HCT116 (cell line): ENCODE measurements around the gene ALG3.

ENCODE experiments used
- EZH2 ChIP-seq: fragments of 200-600 bp; sonication (generic); IDR thresholded peaks from 2 replicates; pipeline ENCODE4 v1.6.1; 2017; ENCODE audit warnings: antibody characterized with exemption, mixed run types
- JUND ChIP-seq: IDR thresholded peaks from 2 replicates; pipeline ENCODE4 v1.6.1; 2012
- POLR2A ChIP-seq: IDR thresholded peaks from 2 replicates; pipeline ENCODE4 v1.7.0; 2011; ENCODE audit warnings: borderline replicate concordance; ENCODE audit not compliant: insufficient read depth, insufficient read length; ENCODE audit errors: extremely low read depth
- POLR2AphosphoS5 ChIP-seq: IDR thresholded peaks from 2 replicates; pipeline ENCODE4 v1.6.1; 2011; ENCODE audit warnings: mild to moderate bottlenecking, low read depth, low read length, moderate library complexity
- RAD21 ChIP-seq: IDR thresholded peaks from 2 replicates; pipeline ENCODE4 v1.6.1; 2012; ENCODE audit warnings: low read depth, mild to moderate bottlenecking
- TCF7L2 ChIP-seq: IDR thresholded peaks from 2 replicates; pipeline ENCODE4 v1.7.0; 2011; ENCODE audit warnings: borderline replicate concordance, inconsistent platforms; ENCODE audit not compliant: insufficient read depth, insufficient read length; ENCODE audit errors: extremely low read depth
- ZFX ChIP-seq: fragments of 450-650 bp; IDR thresholded peaks from 2 replicates; pipeline ENCODE4 v1.6.1; 2017
- TF ChIP-seq, protein P1 (sequence below), 3 experiments: fragments of 200-600 bp in 1 of 3; sonication (generic) in 1 of 3; IDR thresholded peaks in 2 of 3; conservative IDR thresholded peaks in 1 of 3; 2 replicates each; pipeline ENCODE4 v1.5.1; 2012 to 2017; ENCODE audit warnings: low read depth in 2 of 3, low read length in 2 of 3, antibody characterized with exemption in 1 of 3, borderline replicate concordance in 1 of 3, control low read depth in 1 of 3, mild to moderate bottlenecking in 1 of 3, mixed read lengths in 1 of 3, mixed run types in 1 of 3, moderate library complexity in 1 of 3; ENCODE audit not compliant: insufficient read depth in 1 of 3
- TF ChIP-seq, protein P2 (sequence below): IDR thresholded peaks from 2 replicates; pipeline ENCODE4 v1.6.1; 2012
- TF ChIP-seq, protein P3 (sequence below): IDR thresholded peaks from 2 replicates; pipeline ENCODE4 v1.6.1; 2012

DNA sequence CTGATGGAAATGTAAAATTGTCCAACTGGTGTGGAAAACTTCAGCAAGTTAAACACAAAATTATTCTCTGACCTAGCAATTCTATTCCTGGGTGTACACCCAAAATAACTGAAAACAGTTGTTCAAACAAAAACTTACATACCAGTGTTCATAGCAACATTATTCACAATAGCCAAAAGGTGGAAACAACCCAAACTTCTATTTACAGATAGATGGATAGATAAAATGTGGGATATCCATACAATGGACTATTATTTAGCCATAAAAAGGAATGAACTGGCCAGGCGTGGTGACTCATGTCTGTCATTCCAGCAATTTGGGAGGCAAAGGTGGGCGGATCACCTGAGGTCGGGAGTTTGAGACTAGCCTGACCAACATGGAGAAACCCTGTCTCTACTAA, 26.2 kb downstream of the ALG3 start:
- TF ChIP-seq EZH2 (no peak), JUND (no peak), POLR2A (no peak), POLR2AphosphoS5 (no peak), RAD21 (no peak), TCF7L2 (no peak), ZFX (no peak)
- TF ChIP-seq, protein P1, sequence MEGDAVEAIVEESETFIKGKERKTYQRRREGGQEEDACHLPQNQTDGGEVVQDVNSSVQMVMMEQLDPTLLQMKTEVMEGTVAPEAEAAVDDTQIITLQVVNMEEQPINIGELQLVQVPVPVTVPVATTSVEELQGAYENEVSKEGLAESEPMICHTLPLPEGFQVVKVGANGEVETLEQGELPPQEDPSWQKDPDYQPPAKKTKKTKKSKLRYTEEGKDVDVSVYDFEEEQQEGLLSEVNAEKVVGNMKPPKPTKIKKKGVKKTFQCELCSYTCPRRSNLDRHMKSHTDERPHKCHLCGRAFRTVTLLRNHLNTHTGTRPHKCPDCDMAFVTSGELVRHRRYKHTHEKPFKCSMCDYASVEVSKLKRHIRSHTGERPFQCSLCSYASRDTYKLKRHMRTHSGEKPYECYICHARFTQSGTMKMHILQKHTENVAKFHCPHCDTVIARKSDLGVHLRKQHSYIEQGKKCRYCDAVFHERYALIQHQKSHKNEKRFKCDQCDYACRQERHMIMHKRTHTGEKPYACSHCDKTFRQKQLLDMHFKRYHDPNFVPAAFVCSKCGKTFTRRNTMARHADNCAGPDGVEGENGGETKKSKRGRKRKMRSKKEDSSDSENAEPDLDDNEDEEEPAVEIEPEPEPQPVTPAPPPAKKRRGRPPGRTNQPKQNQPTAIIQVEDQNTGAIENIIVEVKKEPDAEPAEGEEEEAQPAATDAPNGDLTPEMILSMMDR (IDR thresholded peaks at IDR 0.05 in 2 of 3, conservative IDR thresholded peaks at IDR 0.05 in 1 of 3; ENCODE audit: borderline replicate concordance in 1 of 3, insufficient read depth in 1 of 3, low read depth in 2 of 3, low read length in 2 of 3) = no peak
- TF ChIP-seq, protein P2, sequence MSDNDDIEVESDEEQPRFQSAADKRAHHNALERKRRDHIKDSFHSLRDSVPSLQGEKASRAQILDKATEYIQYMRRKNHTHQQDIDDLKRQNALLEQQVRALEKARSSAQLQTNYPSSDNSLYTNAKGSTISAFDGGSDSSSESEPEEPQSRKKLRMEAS = no peak
- TF ChIP-seq, protein P3, sequence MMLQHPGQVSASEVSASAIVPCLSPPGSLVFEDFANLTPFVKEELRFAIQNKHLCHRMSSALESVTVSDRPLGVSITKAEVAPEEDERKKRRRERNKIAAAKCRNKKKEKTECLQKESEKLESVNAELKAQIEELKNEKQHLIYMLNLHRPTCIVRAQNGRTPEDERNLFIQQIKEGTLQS = no peak
